ENCODE measurements around the gene HERC6. TPM values are rescaled to one million over a fixed set of nuclear protein-coding genes. Genes with fewer than 3 reads are reported as not detected.

Gene HERC6
- total RNA-seq, 1 donor from 2014 or later = 15.8 TPM

GRCh38 chr4:88350786-88351185 is 27.9 kb upstream of the HERC6 start:
- no peaks in the 10 kb centered on the region for H3K36me3 ChIP-seq
- intact Hi-C loops (cut with DNase I) = no loop called here
- TF ChIP-seq, protein P1, sequence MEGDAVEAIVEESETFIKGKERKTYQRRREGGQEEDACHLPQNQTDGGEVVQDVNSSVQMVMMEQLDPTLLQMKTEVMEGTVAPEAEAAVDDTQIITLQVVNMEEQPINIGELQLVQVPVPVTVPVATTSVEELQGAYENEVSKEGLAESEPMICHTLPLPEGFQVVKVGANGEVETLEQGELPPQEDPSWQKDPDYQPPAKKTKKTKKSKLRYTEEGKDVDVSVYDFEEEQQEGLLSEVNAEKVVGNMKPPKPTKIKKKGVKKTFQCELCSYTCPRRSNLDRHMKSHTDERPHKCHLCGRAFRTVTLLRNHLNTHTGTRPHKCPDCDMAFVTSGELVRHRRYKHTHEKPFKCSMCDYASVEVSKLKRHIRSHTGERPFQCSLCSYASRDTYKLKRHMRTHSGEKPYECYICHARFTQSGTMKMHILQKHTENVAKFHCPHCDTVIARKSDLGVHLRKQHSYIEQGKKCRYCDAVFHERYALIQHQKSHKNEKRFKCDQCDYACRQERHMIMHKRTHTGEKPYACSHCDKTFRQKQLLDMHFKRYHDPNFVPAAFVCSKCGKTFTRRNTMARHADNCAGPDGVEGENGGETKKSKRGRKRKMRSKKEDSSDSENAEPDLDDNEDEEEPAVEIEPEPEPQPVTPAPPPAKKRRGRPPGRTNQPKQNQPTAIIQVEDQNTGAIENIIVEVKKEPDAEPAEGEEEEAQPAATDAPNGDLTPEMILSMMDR (IDR thresholded peaks at IDR 0.05) = no peak
- peaks cover 6% of the 10 kb centered on the region for H3K4me1 ChIP-seq
- no peaks in the 10 kb centered on the region for H3K9me3 ChIP-seq
- DNase-seq (no peak), ATAC-seq (no peak)
- H3K27ac ChIP-seq = no peak overlapping the region
- no peak overlapping the region for H3K4me3 ChIP-seq
- H3K27me3 ChIP-seq (ENCODE audit: low read depth) = no peaks in the 10 kb centered on the region

DNA sequence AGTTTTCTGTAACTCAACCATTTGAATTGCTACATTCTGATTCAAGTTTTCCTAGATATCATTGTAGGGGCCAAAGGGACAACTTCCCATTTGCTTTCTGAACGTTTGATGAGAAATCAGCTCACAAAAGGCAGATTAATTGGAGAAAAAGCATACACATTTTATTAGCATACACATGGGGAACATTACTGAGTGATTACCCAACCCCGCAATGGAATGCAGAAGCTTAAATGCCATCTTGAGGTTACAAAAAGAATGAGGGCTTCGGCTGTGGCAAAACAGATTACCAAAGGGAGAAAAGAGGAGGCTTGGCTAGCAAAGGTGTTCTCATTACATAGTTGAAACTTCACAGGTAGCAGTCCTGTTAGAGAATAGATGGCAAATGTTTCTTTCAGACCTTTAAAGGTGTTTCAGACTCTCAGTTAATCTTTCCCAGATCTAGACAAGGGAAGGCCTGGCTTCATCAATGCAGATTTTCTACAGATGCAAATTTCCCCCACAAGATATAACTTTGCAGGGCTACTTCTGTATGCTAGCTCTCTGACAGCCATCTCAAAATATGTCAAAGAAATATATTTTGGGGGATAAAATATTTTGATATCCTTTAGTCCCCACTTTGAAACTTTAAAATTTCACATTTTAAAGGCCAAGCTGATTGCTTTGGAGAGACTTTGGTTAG is 26.5 kb upstream of the HERC6 start:
- no peak for DNase-seq
- H3K9me3 ChIP-seq = no peaks in the 10 kb centered on the region
- TF ChIP-seq, protein P1 (IDR thresholded peaks at IDR 0.05) = no peak
- no peaks in the 10 kb centered on the region for H3K27me3 ChIP-seq (ENCODE audit: low read depth)
- no peaks in the 10 kb centered on the region for H3K36me3 ChIP-seq
- no peak overlapping the region for H3K4me3 ChIP-seq
- ATAC-seq = peak; percentile 72 to 83
- H3K4me1 ChIP-seq = peaks cover 6% of the 10 kb centered on the region
- H3K27ac ChIP-seq = peak overlapping the region; percentile 28
- intact Hi-C loops (cut with DNase I) = no loop called here

DNA sequence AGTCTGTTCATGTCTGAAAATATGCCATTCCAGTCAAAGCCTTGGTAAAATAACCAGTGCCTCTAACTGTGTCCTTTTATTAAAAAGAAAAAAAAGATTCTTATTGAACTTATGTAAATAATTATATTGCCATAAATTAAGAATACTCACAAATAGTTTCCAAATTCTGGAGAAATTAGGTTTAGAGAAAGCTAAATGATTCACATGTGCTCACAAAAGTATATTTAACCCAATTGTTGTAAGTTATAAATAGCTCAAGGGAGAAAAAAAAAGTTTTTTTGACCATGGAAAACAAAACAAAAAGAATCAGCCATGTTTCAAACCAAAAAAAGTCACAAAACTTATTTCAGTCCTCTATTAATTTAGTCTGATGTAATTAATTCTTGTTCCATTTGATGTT is 25.3 kb upstream of the HERC6 start:
- DNase-seq (no peak), ATAC-seq (no peak)
- H3K4me1 ChIP-seq = peaks cover 6% of the 10 kb centered on the region
- no peak overlapping the region for H3K27ac ChIP-seq
- TF ChIP-seq, protein P1 (IDR thresholded peaks at IDR 0.05) = no peak
- no peaks in the 10 kb centered on the region for H3K27me3 ChIP-seq (ENCODE audit: low read depth)
- intact Hi-C loops (cut with DNase I) = no loop called here
- H3K4me3 ChIP-seq = no peak overlapping the region
- H3K9me3 ChIP-seq = no peaks in the 10 kb centered on the region
- no peaks in the 10 kb centered on the region for H3K36me3 ChIP-seq

- Histone ChIP-seq H3K36me3 (no peaks in the 10 kb centered on the region), H3K27ac (no peak overlapping the region), H3K27me3 (ENCODE audit: low read depth) (no peaks in the 10 kb centered on the region), H3K4me1 (peaks cover 6% of the 10 kb centered on the region), H3K9me3 (no peaks in the 10 kb centered on the region), H3K4me3 (no peak overlapping the region)
- ATAC-seq = no peak
- TF ChIP-seq, protein P1 (IDR thresholded peaks at IDR 0.05) = no peak
- intact Hi-C loops (cut with DNase I) = no loop called here
- DNase-seq = no peak
These were observed 21.9 kb upstream of the HERC6 start for GRCh38 chr4:88356771-88357170.

DNA sequence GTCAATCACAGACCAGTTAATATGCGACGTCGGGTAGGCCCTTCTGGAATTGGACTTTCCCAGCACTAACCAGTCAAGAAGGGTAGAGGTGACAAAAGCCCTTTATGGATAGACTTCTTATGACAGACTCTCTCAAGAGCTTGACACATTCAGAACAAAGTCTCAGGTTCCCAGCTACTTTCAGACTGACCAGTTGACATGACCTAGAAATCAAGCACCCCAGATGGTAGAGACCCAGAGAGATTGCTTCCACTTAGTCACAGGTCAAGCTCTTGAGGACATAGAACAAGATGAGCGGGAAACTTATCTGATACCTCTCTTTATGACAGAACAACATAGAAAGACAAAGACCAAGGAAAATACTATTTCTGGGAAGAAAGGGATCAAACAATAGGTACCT is 21.4 kb upstream of the HERC6 start:
- Histone ChIP-seq H3K36me3 (no peaks in the 10 kb centered on the region), H3K27ac (no peak overlapping the region), H3K27me3 (ENCODE audit: low read depth) (no peaks in the 10 kb centered on the region), H3K4me1 (peaks cover 3% of the 10 kb centered on the region), H3K4me3 (no peak overlapping the region), H3K9me3 (no peaks in the 10 kb centered on the region)
- intact Hi-C loops (cut with DNase I) = no loop called here
- TF ChIP-seq, protein P1 (IDR thresholded peaks at IDR 0.05) = no peak
- ATAC-seq (no peak), DNase-seq (no peak)

All from lower lobe of right lung (tissue), 2 donors.